Progenitor cell of endocrine pancreas (in vitro differentiated cells): ENCODE results near the gene CHGA. TPM values are rescaled to one million over a fixed set of nuclear protein-coding genes. Genes with fewer than 3 reads are reported as not detected.

Experiments used
- DNase-seq: peaks from one replicate; pipeline ENCODE4 v3.0.0; 2021; ENCODE audit warnings: low spot score; ENCODE audit not compliant: unreplicated experiment
- H3K27ac Mint-ChIP-seq: 2 replicates; pipeline ENCODE4 v1.8.0; 2021; ENCODE audit warnings: mild to moderate bottlenecking, moderate library complexity, mixed read lengths
- H3K27me3 Mint-ChIP-seq: 2 replicates; pipeline ENCODE4 v1.8.0; 2021; ENCODE audit warnings: mixed read lengths
- H3K36me3 Mint-ChIP-seq: 2 replicates; pipeline ENCODE4 v1.8.0; 2022; ENCODE audit warnings: mixed read lengths; ENCODE audit not compliant: insufficient read depth
- H3K4me1 Mint-ChIP-seq: 2 replicates; pipeline ENCODE4 v1.8.0; 2021; ENCODE audit warnings: low read depth, mixed read lengths
- H3K4me3 Mint-ChIP-seq: 2 replicates; pipeline ENCODE4 v1.8.0; 2021; ENCODE audit warnings: low read depth, mild to moderate bottlenecking, moderate library complexity, mixed read lengths
- H3K9me3 Mint-ChIP-seq: 2 replicates; pipeline ENCODE4 v1.8.0; 2021; ENCODE audit warnings: low read depth, mixed read lengths
- total RNA-seq: library from RNA; stranded (reverse); gene quantifications from 2 replicates; pipeline ENCODE4 v1.2.1, GENCODE V29; 2021
- TF ChIP-seq, protein P1 (sequence below): fragments of 200-600 bp; sonication (generic); IDR thresholded peaks from one replicate; pipeline ENCODE4 v1.5.0; 2021; ENCODE audit warnings: antibody characterized with exemption, mild to moderate bottlenecking; ENCODE audit not compliant: unreplicated experiment

Gene CHGA
- total RNA-seq, 1 donor from 2014 or later = 1,590 TPM

DNA sequence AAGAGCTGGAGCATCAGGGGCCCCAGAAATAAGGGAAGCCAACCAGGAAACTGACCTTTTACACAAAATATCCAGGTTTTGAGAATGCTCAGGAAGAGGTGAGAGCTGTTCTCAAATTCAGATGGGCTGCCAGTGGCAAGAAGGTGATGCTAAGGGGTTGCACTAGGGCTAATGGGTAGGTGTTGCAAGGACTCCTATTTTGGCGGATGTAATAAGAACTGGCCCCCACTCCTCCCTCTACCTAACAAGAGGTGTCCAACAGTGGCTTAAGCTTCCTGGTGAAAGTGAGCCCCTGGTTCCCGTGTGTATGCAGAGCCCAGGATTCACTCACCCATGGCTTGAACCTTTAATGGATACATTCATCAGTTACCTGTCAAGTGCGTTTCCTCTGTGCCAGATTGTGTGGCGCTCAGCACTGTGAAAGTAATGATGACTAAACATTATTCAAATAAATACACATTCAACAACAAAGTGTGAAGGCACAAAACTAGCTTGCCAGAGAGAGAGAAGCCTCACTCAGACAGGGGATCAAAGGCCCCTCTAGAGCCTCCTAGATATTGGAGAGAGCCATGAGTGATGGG lies 705 bp upstream of the CHGA start:
- Mint-ChIP-seq H3K36me3 (no peaks in the 10 kb centered on the region), H3K27me3 (peaks cover 52% of the 10 kb centered on the region), H3K27ac (peak overlapping the region; percentile 27), H3K4me3 (peak overlapping the region; percentile 82), H3K9me3 (no peaks in the 10 kb centered on the region), H3K4me1 (peaks cover 6% of the 10 kb centered on the region)
- DNase-seq = no peak
- TF ChIP-seq, protein P1, sequence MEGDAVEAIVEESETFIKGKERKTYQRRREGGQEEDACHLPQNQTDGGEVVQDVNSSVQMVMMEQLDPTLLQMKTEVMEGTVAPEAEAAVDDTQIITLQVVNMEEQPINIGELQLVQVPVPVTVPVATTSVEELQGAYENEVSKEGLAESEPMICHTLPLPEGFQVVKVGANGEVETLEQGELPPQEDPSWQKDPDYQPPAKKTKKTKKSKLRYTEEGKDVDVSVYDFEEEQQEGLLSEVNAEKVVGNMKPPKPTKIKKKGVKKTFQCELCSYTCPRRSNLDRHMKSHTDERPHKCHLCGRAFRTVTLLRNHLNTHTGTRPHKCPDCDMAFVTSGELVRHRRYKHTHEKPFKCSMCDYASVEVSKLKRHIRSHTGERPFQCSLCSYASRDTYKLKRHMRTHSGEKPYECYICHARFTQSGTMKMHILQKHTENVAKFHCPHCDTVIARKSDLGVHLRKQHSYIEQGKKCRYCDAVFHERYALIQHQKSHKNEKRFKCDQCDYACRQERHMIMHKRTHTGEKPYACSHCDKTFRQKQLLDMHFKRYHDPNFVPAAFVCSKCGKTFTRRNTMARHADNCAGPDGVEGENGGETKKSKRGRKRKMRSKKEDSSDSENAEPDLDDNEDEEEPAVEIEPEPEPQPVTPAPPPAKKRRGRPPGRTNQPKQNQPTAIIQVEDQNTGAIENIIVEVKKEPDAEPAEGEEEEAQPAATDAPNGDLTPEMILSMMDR = no peak

DNA sequence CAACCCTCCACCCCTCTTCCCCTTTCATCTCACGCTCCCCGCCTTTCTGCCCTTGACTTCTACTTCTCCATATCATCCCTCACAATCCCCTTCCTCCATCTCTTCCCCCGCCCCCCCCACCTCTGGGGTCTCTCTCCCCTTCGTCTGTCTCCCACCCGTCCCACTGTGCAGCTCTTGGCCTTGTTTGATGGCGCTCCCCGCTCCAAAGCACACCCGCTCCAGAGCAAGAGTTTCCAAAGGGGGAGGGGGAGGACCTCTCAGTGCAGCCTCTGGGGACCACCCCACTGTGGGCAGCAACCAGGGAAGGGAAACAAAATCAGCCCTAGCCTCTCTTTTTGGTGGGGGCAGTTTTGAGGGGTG lies 774 bp downstream of the CHGA start:
- Mint-ChIP-seq H3K27ac (no peak overlapping the region), H3K4me1 (peaks cover 5% of the 10 kb centered on the region), H3K36me3 (no peaks in the 10 kb centered on the region), H3K4me3 (peak overlapping the region; percentile 56), H3K27me3 (peaks cover 51% of the 10 kb centered on the region), H3K9me3 (no peaks in the 10 kb centered on the region)
- TF ChIP-seq, protein P1 = no peak
- DNase-seq = no peak

DNA sequence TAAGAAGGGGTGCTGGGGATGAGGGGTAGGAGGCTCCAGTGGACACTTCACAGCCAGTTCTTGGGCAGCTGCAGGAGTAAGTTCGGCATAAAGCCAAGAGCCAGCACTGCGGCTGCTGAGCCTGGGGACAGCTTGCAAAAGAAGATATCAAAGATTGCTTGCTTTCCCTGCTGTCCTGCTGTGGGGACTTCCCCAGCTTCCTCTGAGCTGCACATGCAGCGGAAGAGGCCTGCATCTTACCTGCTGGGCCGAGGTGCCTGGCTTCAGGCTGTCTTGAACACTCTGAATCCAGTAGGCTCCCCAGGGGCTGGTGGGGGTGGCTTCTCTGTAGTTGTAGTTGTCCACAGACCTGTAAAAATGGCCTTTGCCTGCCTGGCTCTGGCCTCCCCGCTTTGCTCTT lies 1.3 kb downstream of the CHGA start:
- peaks cover 5% of the 10 kb centered on the region for H3K4me1 Mint-ChIP-seq
- H3K4me3 Mint-ChIP-seq = peak overlapping the region; percentile 56
- H3K27me3 Mint-ChIP-seq = peaks cover 50% of the 10 kb centered on the region
- no peak for DNase-seq
- TF ChIP-seq, protein P1 = no peak
- no peaks in the 10 kb centered on the region for H3K9me3 Mint-ChIP-seq
- H3K27ac Mint-ChIP-seq = peak overlapping the region; percentile 80
- no peaks in the 10 kb centered on the region for H3K36me3 Mint-ChIP-seq

DNA sequence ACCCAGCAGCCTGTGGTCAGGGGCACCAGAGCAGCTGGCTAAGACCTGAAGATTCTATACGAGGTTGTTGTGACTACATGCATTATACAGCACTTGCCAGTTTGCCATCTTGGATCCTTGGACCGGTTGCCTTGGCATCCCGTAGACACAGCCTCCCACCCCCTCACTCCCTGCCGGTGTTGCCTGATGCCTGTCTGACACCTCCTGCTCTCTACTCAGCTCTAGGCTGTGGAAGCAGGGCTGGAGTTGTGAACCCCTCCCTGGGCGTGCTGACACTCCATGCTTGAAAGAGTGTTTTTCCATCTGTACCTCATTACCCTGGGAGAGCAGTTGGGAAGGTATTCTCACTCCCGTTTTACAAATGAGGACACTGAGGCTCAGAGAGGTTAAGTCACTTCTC lies 2.5 kb downstream of the CHGA start:
- H3K9me3 Mint-ChIP-seq = no peaks in the 10 kb centered on the region
- no peak for DNase-seq
- no peaks in the 10 kb centered on the region for H3K36me3 Mint-ChIP-seq
- H3K4me3 Mint-ChIP-seq = peak overlapping the region; percentile 56
- peak overlapping the region; percentile 80 for H3K27ac Mint-ChIP-seq
- peaks cover 5% of the 10 kb centered on the region for H3K4me1 Mint-ChIP-seq
- TF ChIP-seq, protein P1 = no peak
- H3K27me3 Mint-ChIP-seq = peaks cover 42% of the 10 kb centered on the region

DNA sequence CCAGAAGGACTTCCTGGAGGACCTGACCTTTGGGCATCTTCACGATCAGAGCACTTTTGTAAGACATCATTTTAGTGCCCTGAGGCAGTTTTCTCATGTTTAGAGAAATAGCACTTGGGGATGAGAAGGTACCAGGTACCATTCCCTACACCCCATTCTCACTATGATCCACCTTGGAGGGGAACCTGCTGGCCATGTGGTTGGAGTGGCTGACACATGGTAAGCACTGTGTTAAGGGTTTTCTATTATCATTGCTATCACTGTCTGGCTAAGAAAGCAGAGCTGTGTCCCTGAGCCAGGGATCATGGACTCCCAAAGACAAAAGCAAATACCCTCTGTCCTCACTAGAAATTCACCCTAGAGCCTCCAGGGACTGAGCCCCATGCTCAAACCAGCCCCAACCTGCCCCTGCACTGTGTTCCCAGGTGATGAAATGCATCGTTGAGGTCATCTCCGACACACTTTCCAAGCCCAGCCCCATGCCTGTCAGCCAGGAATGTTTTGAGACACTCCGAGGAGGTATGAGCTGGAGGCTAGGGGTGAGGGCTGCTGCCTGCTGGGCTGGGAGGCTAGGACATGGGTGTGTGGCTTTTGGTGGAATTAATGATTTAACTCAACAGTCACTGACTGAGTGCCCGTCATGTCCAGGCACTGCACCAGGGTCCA lies 3.4 kb downstream of the CHGA start:
- no peaks in the 10 kb centered on the region for H3K9me3 Mint-ChIP-seq

More for the DNA sequence above, 3.4 kb downstream of the CHGA start:
- DNase-seq = no peak
- Mint-ChIP-seq H3K4me1 (peaks cover 5% of the 10 kb centered on the region), H3K27me3 (peaks cover 34% of the 10 kb centered on the region), H3K36me3 (no peaks in the 10 kb centered on the region), H3K27ac (no peak overlapping the region), H3K4me3 (no peak overlapping the region)
- TF ChIP-seq, protein P1 = no peak
